Umbilical cord (tissue), 2 donors: ENCODE results near the gene TMUB2. TPM values are rescaled to one million over a fixed set of nuclear protein-coding genes. Genes with fewer than 3 reads are reported as not detected.
"Not testable (repeated sequence)": the region's sequence is repeated elsewhere in the genome, so short reads cannot be mapped to it uniquely, and the experiment has no call there.

ENCODE experiments used
- DNase-seq: peaks from one replicate; pipeline ENCODE4 v3.0.0-alpha.2; 2015; ENCODE audit warnings: low spot score
- total RNA-seq: library from RNA; depleted of rRNA; stranded (reverse); fragments of >200 nt; gene quantifications from one replicate; pipeline ENCODE4 v1.2.3, GENCODE V29; 2014; ENCODE audit warnings: low replicate concordance; ENCODE audit not compliant: insufficient read depth

Gene TMUB2
- total RNA-seq, 1 donor from 2014 or later, result 24.6 TPM

DNA sequence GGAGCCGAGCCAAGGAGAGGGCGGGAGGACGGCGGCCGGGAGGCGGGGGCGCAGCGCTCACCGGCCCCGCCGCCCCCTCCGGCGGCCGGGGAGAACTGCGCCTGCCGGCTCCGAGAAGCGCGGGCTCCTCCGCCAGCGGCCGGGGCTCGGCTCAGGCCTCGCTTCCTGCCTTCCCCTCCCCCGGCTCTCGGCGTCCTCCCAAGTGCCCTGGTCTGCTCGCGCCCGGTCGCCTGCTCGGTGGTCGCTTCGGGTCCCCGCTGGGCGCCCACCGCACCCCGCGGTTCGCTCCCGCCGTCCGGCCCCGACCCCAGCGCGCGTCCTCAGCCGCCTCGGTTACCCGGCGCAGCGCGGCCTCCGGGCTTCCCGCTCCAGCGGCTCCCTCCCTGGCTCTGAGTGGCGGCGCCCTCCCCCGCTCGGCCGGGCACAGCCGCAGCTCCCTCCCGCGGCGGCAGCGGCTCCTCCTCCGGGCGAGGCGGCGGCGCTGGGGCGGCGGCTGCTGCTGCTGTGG is 32.4 kb downstream of the TMUB2 start:
- DNase-seq, result peak; percentile 68

- peak; percentile 85 for DNase-seq
Observed at GRCh38 chr17:44219616-44220212, 32.9 kb downstream of the TMUB2 start, which contains the start of gene UBTF. TSS of gene UBTF (minus strand) at chr17:44219675. CDS start at chr17:44218229, 1,446 bp downstream.

GRCh38 chr17:44220213-44221083 is 33.7 kb downstream of the TMUB2 start:
- DNase-seq, result peak; percentile 48

- peak; percentile 90 for DNase-seq
Observed at GRCh38 chr17:44221084-44221861, 34.5 kb downstream of the TMUB2 start.

GRCh38 chr17:44221862-44222111 is 35.0 kb downstream of the TMUB2 start:
- DNase-seq, result no peak

DNA sequence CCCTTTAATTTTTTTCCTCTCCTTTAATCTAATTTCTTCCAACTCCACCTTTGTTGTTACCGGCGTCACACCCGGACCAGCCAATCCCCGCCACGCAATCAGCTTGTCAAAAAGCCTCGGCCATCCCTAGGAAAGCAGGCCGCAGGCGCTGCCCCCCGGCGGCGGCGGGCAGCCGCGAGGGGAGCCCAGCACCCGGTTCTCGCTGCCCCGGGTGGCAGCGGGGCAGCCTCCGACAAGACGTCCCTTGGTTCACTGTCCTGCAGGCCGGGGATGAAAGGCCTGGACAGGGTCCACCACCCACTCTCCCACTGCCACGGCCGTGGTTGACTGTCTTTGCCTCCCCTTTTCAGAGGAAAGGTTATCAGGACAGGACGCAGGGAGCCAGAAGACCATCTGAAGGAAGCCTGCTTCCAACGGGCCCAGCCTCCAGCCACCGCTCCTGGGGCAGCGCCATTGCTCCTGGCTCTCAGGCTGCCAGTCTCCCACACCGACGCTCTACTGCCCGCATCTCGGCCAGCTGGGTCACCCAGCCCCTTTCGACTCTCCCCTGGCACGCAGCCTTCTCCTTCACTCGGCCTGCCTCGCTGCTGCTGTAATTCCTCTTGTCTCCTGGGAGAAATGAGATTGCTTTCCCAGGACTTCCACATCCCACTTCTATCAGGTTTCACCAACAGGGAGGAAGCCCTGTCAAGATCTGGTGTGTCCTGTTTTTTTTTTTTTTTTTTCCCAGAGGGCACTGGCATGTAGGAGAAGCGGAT is 35.5 kb downstream of the TMUB2 start:
- DNase-seq, result peak; percentile 89

DNA sequence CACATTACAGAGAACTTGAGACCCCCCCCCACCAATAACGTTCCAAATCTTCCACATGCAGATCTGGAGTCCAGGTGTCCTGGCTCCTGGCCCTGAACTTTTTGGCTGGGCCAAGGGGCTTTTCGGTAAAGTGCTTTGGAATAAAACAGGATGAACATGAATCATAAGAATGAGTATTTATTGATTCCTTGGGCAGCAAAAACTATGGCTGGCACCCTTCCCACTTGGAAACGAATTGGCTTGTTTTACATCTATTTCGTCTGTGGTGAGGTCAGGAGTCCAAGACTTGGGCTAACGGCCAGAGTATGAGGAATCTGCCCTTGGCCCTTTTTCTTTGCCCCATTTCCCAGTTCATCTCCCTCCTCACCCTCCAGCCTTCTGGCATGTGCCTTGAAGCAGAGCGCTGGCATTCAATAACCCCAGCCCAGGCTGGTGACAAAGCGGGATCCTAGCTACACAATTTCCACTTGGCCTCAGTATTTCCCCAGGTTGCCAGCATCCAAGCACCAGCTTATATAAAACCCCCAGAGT is 36.8 kb downstream of the TMUB2 start:
- DNase-seq, result no peak

DNA sequence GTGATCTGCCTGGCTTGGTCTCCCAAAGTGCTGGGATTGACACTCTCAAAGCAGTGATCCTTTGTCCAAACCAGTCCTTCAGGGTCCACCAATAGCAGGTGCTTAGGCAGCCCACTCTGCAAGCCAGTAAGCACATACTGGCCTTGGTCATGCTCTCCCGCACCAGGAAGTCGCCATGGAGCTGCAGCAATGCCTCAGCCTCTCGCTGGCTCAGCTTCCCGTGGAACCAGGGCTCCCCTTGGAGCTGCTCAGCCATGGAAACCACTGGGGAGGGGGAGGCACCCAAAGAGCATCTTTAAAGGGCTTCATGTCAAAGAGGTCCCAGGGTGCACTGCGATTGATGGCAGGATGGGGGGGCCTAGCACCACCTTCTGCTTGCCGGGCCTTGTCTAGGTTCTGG is 42.3 kb downstream of the TMUB2 start:
- DNase-seq, result no peak

- no peak for DNase-seq
Observed at GRCh38 chr17:44230140-44230539, 43.4 kb downstream of the TMUB2 start.

GRCh38 chr17:44232061-44232460 is 45.3 kb downstream of the TMUB2 start:
- no peak for DNase-seq

GRCh38 chr17:44233582-44233981 is 46.8 kb downstream of the TMUB2 start:
- DNase-seq, result no peak

DNA sequence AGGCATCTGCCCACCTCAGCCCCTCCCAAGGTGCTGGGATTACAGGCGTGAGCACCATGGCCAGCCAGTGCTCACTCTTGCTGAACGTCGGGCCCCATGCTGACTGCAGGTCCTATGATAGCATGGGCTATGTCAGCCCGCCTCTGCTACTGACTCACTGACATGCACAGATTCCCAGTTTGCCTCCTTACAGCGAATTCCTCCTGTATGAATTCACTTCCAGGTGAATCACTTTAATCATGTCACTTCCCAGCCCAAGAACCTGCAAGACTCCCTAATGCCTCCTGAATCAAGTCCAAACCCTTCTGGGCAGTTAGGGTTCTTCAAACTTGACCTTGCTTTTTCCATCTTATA is 48.8 kb downstream of the TMUB2 start:
- no peak for DNase-seq

- DNase-seq, result no peak
Observed at GRCh38 chr17:44236444-44236991, 49.7 kb downstream of the TMUB2 start.

- DNase-seq, result not testable (repeated sequence)
Observed at GRCh38 chr17:44237886-44238285, 51.1 kb downstream of the TMUB2 start.

DNA sequence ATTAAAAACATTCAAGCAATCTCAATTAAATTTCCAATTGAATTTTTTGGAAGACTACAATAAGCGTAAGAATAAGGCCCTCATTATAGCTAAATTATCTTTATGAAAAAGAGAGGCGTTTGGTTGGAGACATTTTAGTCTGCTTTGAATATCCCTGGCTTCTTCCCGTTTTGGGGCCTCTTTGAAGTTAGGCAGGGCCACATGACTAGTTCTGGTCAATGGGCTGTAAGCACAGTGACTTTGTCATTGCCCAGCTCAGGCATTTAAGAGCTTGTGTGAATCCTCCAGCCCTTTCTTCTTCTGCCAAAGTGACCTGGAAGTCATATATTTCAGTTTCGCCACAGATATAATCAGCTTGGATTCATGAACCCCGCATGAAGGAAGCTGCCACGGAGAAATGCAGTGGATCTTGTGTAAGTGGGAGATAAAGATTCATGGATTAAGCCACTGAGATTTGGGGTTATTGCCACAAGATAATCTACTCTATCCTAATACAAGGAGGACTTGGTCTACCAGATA is 54.4 kb downstream of the TMUB2 start:
- peak; percentile 90 for DNase-seq

Other genes starting within 250 kb of the TMUB2 start
- gene PPY, start 244.5 kb upstream of the TMUB2 start, total RNA-seq, result not detected
- gene PYY, start 233.0 kb upstream of the TMUB2 start, total RNA-seq, result not detected
- gene NAGS, start 182.3 kb upstream of the TMUB2 start, total RNA-seq, result 0.48 TPM
- gene TMEM101, start 172.0 kb upstream of the TMUB2 start, total RNA-seq, result 47.2 TPM
- 27.2 TPM for gene LSM12, start 120.3 kb upstream of the TMUB2 start, total RNA-seq
- gene G6PC3, start 116.2 kb upstream of the TMUB2 start, total RNA-seq, result 3.6 TPM
- gene HDAC5, start 63.3 kb upstream of the TMUB2 start, total RNA-seq, result 26.7 TPM
- 2.6 TPM for gene HROB, start 45.0 kb upstream of the TMUB2 start, total RNA-seq
- not detected for gene ASB16, start 16.3 kb upstream of the TMUB2 start, total RNA-seq
- 33.0 TPM for gene ATXN7L3, start 12.9 kb downstream of the TMUB2 start, total RNA-seq
- gene UBTF, start 32.7 kb downstream of the TMUB2 start, total RNA-seq, result 123 TPM
- gene SLC4A1, start 81.2 kb downstream of the TMUB2 start, total RNA-seq, result 34.4 TPM
- 17.3 TPM for gene RUNDC3A, start 121.6 kb downstream of the TMUB2 start, total RNA-seq
- 89.8 TPM for gene SLC25A39, start 137.9 kb downstream of the TMUB2 start, total RNA-seq
- gene GRN, start 158.3 kb downstream of the TMUB2 start, total RNA-seq, result 208 TPM
- 16.4 TPM for gene FAM171A2, start 176.9 kb downstream of the TMUB2 start, total RNA-seq
- gene ITGA2B, start 202.7 kb downstream of the TMUB2 start, total RNA-seq, result 4.3 TPM